NCI-H1092 treated with DMSO at 0.1 percent for 48 hours (cell line): Measurements from ENCODE around the gene RDH14.

Experiments
- DNase-seq: peaks from one replicate; lab custom pipeline; 2025; lab: John Stamatoyannopoulos, UW

Gene RDH14

GRCh38 chr2:18522484-18523146 is 37.8 kb downstream of the RDH14 start:
- no peak for DNase-seq

DNA sequence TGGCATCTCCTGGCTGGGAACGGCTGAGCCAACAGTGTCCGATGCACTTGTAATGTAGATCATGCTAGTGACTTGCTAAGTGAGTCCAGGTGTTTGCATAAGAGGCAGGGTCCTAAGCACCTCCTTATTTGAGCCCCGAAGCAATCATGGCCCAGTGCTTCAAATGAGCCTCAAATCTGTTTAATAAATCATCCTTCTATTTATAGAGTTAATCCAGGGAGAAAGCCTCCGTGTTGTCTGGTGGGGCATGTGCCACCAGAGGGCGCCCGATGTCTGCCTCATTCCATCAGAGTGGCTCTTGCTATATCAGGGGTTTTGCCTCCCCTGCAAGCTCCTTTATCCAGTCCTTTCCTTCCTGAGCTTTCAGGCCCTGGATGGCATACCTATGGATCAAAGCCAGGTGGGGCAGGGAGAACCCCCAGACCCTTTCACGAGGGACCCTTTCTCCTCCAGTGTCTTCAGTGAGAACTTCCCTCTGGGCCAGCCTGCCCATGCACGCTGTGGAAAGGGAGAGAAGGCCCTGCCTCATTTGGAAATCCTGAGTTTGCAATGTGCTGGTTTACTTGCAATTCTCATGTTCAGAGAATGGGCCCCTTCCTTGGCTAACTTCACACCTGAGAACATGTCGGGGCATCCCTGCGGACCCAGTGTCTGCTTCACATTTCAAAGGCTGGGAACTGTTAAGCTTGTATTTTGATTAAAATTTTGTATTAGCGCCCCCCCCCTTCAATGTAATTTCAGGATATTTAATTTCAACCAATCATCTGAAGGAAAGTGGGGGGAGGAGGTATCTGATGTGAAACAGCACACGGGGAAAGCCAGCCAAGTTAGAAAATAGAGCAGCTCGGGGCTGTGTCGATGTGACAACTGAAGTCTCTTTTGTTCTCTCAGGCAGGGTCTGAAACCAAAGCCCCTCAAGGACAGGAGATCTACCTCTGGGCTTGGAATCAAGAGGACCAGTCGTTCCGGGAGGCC is 39.7 kb downstream of the RDH14 start:
- peak; percentile 55 for DNase-seq

GRCh38 chr2:18519914-18520450 is 40.5 kb downstream of the RDH14 start:
- no peak for DNase-seq

DNA sequence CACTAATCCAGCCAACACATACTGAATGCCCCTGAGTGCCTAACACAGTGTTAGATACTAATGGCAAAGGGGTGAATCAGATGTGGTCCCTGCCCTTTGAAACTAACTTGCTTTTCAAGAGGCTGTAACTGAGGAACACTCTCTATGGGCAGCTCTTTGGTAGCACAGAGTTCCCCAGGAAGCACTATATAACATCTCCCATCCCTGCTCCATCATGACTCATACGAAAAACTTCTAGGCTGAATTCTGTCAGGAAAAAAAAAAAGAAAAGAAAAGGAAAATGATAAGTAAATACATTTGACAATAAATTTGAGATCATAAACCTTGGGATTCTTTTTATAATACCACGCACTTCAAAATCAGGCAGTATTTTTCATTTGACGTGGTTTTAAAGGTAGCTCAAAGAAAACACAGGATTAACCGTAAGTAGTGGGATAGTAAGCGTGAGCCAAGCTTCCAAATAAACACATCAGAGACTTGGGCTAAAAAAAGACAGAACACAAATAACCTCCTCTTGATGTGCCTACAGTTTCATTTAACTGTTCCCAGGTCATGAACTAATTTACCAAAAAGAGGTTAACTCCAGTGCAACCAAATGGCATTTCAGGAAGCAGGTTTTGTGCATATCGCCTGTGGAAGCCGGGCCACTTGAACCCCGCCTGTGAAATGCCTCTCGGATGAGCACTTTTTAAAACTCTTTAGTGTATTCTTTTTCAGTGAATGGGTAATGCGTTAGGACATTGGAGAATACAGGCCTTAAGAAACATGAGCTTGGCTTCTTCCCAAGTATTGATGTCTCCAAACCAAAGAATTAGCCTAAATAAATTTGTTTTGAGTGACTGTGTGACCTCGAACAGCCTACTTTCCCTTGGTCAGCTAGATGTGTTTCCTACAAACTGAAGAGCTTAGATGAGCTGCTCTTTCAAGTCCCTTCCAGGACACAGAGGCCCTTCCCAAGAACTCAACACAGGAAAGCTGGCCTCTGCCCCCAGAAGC is 42.0 kb downstream of the RDH14 start:
- no peak for DNase-seq

DNA sequence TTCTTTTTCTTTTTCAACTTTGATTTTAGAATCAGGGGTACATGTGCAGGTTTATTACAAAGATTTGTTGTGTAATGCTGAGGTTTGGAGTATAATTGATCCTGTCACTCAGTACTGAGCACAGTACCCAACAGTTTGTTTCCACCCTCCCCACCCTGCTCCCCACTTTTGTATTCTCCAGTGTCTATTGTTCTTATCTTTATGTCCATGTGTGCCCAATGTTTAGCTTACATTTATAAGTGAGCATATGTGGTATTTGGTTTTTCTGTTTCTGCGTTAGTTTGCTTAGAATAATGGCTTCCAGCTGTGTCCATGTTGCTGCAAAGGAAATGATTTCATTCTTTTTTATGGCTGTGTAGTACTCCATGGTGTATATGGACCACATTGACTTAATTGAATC is 43.1 kb downstream of the RDH14 start:
- DNase-seq, result no peak

DNA sequence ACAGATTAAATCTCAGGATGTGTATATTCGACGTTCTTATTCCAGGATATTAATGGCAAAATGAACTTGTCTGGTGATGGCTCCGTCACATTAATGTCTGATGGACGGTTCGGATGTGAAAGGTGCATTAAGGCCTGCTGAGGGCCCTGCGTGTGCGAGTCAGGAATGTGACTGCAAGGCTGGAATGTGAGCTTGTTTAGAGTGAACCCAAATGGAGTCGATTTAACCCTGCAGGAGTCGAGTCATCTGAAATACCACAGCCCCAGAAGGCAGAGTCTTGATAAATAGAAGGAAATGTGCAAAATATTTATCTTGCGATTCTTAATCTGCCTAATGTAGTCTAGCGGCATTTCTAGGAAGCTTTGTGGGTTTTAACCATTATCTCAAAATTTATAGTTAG is 44.3 kb downstream of the RDH14 start:
- DNase-seq, result no peak

DNA sequence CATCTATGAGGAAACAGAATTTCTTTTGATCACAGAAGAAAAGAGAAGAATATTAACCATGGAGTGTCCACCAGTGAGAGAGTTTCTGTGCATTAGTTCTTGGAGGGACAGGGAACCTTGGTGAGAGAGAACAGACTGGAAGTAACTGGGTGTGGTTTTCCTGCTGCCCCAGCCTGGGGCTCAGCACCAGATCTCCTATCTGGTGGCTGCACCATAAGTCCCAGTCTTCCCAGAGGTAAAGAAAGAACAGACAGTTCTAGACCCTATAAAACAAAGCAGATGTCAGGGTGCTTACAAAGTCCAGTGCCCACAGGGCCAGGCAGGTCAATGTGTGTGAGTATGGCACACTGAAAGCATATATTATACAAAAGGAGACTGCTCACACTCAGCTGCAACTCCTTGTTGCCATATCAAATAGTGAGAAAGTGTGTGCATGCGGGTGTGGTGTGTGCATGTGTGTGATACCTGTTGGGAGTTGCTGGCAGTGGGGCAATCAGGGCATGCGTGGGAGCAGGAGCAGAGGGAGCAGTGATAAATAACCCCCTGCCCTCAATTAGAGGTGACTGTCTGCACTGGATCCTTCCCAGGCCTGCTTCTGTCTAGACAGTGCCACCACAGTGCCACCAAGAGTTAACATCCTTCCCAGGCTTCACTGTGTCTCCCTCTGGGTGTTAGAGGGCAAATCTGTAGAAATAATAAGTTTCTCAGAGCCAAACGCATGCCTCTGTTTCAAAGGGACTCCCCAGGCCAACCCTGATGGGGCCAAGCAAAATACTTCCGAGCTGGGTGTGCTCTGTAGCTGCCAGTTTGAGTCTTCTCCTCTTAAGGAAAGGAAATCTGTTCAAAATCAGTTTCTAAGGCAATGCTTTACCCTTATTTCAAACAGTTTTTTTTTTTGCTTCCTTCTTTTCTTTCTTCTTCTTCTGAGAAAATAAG is 45.7 kb downstream of the RDH14 start:
- DNase-seq, result no peak

- DNase-seq, result no peak
Observed at GRCh38 chr2:18510775-18511174, 49.7 kb downstream of the RDH14 start.

GRCh38 chr2:18506883-18507509 is 53.5 kb downstream of the RDH14 start:
- no peak for DNase-seq

- DNase-seq, result no peak
Observed at GRCh38 chr2:18505703-18506341, 54.6 kb downstream of the RDH14 start.
